HCT116 (cell line): ENCODE data around the gene ADAD2. TPM values are rescaled to one million over a fixed set of nuclear protein-coding genes. Genes with fewer than 3 reads are reported as not detected.

Experiments used
- ATAC-seq: fragments of 200-7000 bp; cut with Tn5 transposase; 2 replicates; pipeline ENCODE4 v1.9.1; 2020; ENCODE audit warnings: mild to moderate bottlenecking, moderate library complexity
- BruUV-seq: library from RNA; stranded (reverse); fragments of 400-500 nt; replicated peaks from 2 replicates; lab custom pipeline; 2021; lab: Mats Ljungman, UMichigan
- CTCF ChIA-PET: fragments of 300-600 bp; sonication (Branson Sonifier 250); formaldehyde crosslinking; loops from one replicate; lab custom pipeline; 2021; ENCODE audit warnings: antibody characterized with exemption; lab: Charles Lee
- POLR2A ChIA-PET: fragments of 300-600, 350-600 bp; sonication (Branson Sonifier 250); formaldehyde crosslinking; loops from one replicate; lab custom pipeline; 2021; ENCODE audit warnings: antibody characterized with exemption; lab: Charles Lee
- RAD21 ChIA-PET, 2 experiments: fragments of 300-600 bp; sonication (Branson Sonifier 250); formaldehyde crosslinking; loops; one replicate each; lab custom pipeline; 2023; ENCODE audit warnings: low total read pairs in 2 of 2; ENCODE audit not compliant: uncharacterized antibody in 2 of 2, unreplicated experiment in 2 of 2, low non-redundant PET in 1 of 2; lab: Charles Lee
- DNase-seq: peaks from one replicate; pipeline ENCODE4 v3.0.0-alpha.2; 2010; ENCODE audit warnings: low read depth, low spot score
- H2AFZ ChIP-seq: fragments of 200-600 bp; shearing (Covaris generic), sonication (generic); 2 replicates; pipeline ENCODE4 v1.6.1; 2017; ENCODE audit warnings: low read depth, mixed run types, mixed read lengths, antibody characterized with exemption, low read length; ENCODE audit not compliant: poor library complexity, severe bottlenecking
- H3K27ac ChIP-seq: 2 replicates; pipeline ENCODE4 v1.5.1; 2012; ENCODE audit warnings: low read depth, low read length
- H3K27me3 ChIP-seq: fragments of 200-600 bp; sonication (generic); 2 replicates; pipeline ENCODE4 v1.6.1; 2016; ENCODE audit warnings: mixed run types, low read length, mixed read lengths; ENCODE audit not compliant: insufficient read depth
- H3K36me3 ChIP-seq, 2 experiments: fragments of 200-500 bp in 1 of 2; fragments of 200-600 bp in 1 of 2; sonication (Bioruptor generic) in 1 of 2; sonication (generic) in 1 of 2; 2 replicates each; pipeline versions ENCODE4 v1.5.1 to v1.6.1; 2014 to 2016; ENCODE audit warnings: low read length in 2 of 2, inconsistent platforms in 1 of 2, mixed read lengths in 1 of 2, mixed run types in 1 of 2; ENCODE audit not compliant: insufficient read depth in 2 of 2, control insufficient read depth in 1 of 2
- H3K4me1 ChIP-seq, 2 experiments: fragments of 200-600 bp in 1 of 2; sonication (generic) in 1 of 2; 2 replicates each; pipeline versions ENCODE4 v1.5.1 to v1.6.1; 2012 to 2017; ENCODE audit warnings: low read length in 2 of 2, inconsistent platforms in 1 of 2, mild to moderate bottlenecking in 1 of 2, mixed read lengths in 1 of 2, mixed run types in 1 of 2, moderate library complexity in 1 of 2; ENCODE audit not compliant: insufficient read depth in 2 of 2, control insufficient read depth in 1 of 2
- H3K4me2 ChIP-seq: fragments of 200-600 bp; sonication (generic); 2 replicates; pipeline ENCODE4 v1.6.1; 2017; ENCODE audit warnings: mixed run types, low read length, mixed read lengths
- H3K4me3 ChIP-seq, 2 experiments: fragments of 200-600 bp in 1 of 2; sonication (generic) in 1 of 2; replicated peaks in 1 of 2; 2 replicates each; pipeline ENCODE4 v1.5.1; 2011 to 2016; ENCODE audit warnings: low read length in 2 of 2, control low read depth in 1 of 2, low read depth in 1 of 2, mild to moderate bottlenecking in 1 of 2, mixed read lengths in 1 of 2, mixed run types in 1 of 2
- H3K79me2 ChIP-seq: fragments of 200-600 bp; sonication (generic); 2 replicates; pipeline ENCODE4 v1.6.1; 2017; ENCODE audit warnings: mild to moderate bottlenecking, mixed run types, low read length, moderate library complexity, mixed read lengths; ENCODE audit not compliant: insufficient read depth
- H3K9ac ChIP-seq: fragments of 200-600 bp; sonication (generic); 2 replicates; pipeline ENCODE4 v1.6.1; 2016; ENCODE audit warnings: low read length, mixed read lengths
- H3K9me2 ChIP-seq: fragments of 200-600 bp; sonication (generic), shearing (Covaris generic); 2 replicates; pipeline ENCODE4 v1.6.1; 2017; ENCODE audit warnings: mixed run types, mild to moderate bottlenecking, moderate library complexity; ENCODE audit not compliant: insufficient read depth
- H3K9me3 ChIP-seq, 2 experiments: fragments of 200-500 bp in 1 of 2; fragments of 200-600 bp in 1 of 2; sonication (Bioruptor generic) in 1 of 2; sonication (generic) in 1 of 2; 2 replicates each; pipeline ENCODE4 v1.6.1; 2014 to 2017; ENCODE audit warnings: low read length in 2 of 2, mixed read lengths in 2 of 2, inconsistent platforms in 1 of 2, low read depth in 1 of 2, mild to moderate bottlenecking in 1 of 2, mixed run types in 1 of 2, moderate library complexity in 1 of 2; ENCODE audit not compliant: control insufficient read depth in 1 of 2, insufficient read depth in 1 of 2
- H4K20me1 ChIP-seq: fragments of 200-600 bp; sonication (generic), shearing (Covaris generic); 2 replicates; pipeline ENCODE4 v1.6.1; 2017; ENCODE audit warnings: mixed run types, mild to moderate bottlenecking, moderate library complexity; ENCODE audit not compliant: insufficient read depth
- CBX3 ChIP-seq: IDR thresholded peaks from 2 replicates; pipeline ENCODE4 v1.6.1; 2012; ENCODE audit warnings: low read depth
- CEBPB ChIP-seq: IDR thresholded peaks from 2 replicates; pipeline ENCODE4 v1.6.1; 2012; ENCODE audit warnings: low read depth
- CTCF ChIP-seq, 3 experiments: fragments of 200-600 bp in 1 of 3; sonication (generic) in 1 of 3; IDR thresholded peaks in 2 of 3; conservative IDR thresholded peaks in 1 of 3; 2 replicates each; pipeline ENCODE4 v1.5.1; 2012 to 2017; ENCODE audit warnings: low read depth in 2 of 3, low read length in 2 of 3, antibody characterized with exemption in 1 of 3, borderline replicate concordance in 1 of 3, control low read depth in 1 of 3, mild to moderate bottlenecking in 1 of 3, mixed read lengths in 1 of 3, mixed run types in 1 of 3, moderate library complexity in 1 of 3; ENCODE audit not compliant: insufficient read depth in 1 of 3
- EGR1 ChIP-seq: IDR thresholded peaks from 2 replicates; pipeline ENCODE4 v1.6.1; 2012; ENCODE audit warnings: low read depth
- FOSL1 ChIP-seq: IDR thresholded peaks from 2 replicates; pipeline ENCODE4 v1.6.1; 2012; ENCODE audit warnings: low read depth
- JUND ChIP-seq: IDR thresholded peaks from 2 replicates; pipeline ENCODE4 v1.6.1; 2012
- MAX ChIP-seq: IDR thresholded peaks from 2 replicates; pipeline ENCODE4 v1.6.1; 2012
- POLR2A ChIP-seq: IDR thresholded peaks from 2 replicates; pipeline ENCODE4 v1.7.0; 2011; ENCODE audit warnings: borderline replicate concordance; ENCODE audit not compliant: insufficient read depth, insufficient read length; ENCODE audit errors: extremely low read depth
- POLR2AphosphoS5 ChIP-seq: IDR thresholded peaks from 2 replicates; pipeline ENCODE4 v1.6.1; 2011; ENCODE audit warnings: mild to moderate bottlenecking, low read depth, low read length, moderate library complexity
- RAD21 ChIP-seq: IDR thresholded peaks from 2 replicates; pipeline ENCODE4 v1.6.1; 2012; ENCODE audit warnings: low read depth, mild to moderate bottlenecking
- SIN3A ChIP-seq: IDR thresholded peaks from 2 replicates; pipeline ENCODE4 v1.6.1; 2012; ENCODE audit warnings: low read depth
- SP1 ChIP-seq: IDR thresholded peaks from 2 replicates; pipeline ENCODE4 v1.6.1; 2012; ENCODE audit warnings: low read depth
- YY1 ChIP-seq: IDR thresholded peaks from 2 replicates; pipeline ENCODE4 v1.6.1; 2011; ENCODE audit warnings: low read length, low read depth, moderate library complexity, mild to moderate bottlenecking; ENCODE audit not compliant: insufficient replicate concordance; ENCODE audit errors: extremely low read depth
- ZNF274 ChIP-seq: fragments of 200-500 bp; sonication (Bioruptor generic); IDR thresholded peaks from 2 replicates; pipeline ENCODE4 v1.6.1; 2014; ENCODE audit warnings: mild to moderate bottlenecking, low read depth, low read length, inconsistent platforms
- intact Hi-C: fragments of 100-400 bp; cut with micrococcal nuclease; formaldehyde crosslinking; loops from 2 replicates; pipeline ENCODE4 v1.10.0; 2022
- total RNA-seq: library from RNA; stranded (reverse); gene quantifications from one replicate; pipeline ENCODE4 v1.2.1, GENCODE V29; 2021; ENCODE audit not compliant: unreplicated experiment

ADAD2 gene
- total RNA-seq, 1 experiment from 2014 or later = not detected

GRCh38 chr16:84186685-84187437, 4.1 kb upstream of the ADAD2 start, which contains the start of gene TAF1C:
Gene TAF1C, minus strand, starts transcription at chr16:84187057. Its CDS starts 2,069 bp downstream, at chr16:84184988.
- no peaks in the 10 kb centered on the region for H3K9me2 ChIP-seq
- ChIA-PET CTCF (interaction anchor here (0.6 to 1.8 kb wide), 45 partner anchors 9 to 782 kb away, joined by 3 to 23 read pairs (median 4); partner anchors contain the start of genes DNAAF1, HSDL1 and MBTPS1), RAD21 (interaction anchor here (0.6 to 1.2 kb wide), 8 partner anchors 41 to 104 kb away, joined by 3 to 5 read pairs (median 4); partner anchors contain the start of gene MBTPS1 (in 2 of the 2)), POLR2A (interaction anchor here (0.8 to 1.6 kb wide), 5 partner anchors 9 to 118 kb away, joined by 3 to 6 read pairs (median 4); partner anchors contain the start of gene MBTPS1)
- H3K79me2 ChIP-seq = peaks cover 46% of the 10 kb centered on the region
- ATAC-seq (peak; percentile 86), DNase-seq (peak; percentile 97)
- H3K27me3 ChIP-seq = no peaks in the 10 kb centered on the region
- TSS peak; percentile 68 for BruUV-seq
- peaks cover 9 to 14% of the 10 kb centered on the region in 2 experiments; a peak in 3 of 4 replicates for H3K4me1 ChIP-seq
- peak within 1 kb of the TSS; percentile 83 for H3K4me2 ChIP-seq
- peak within 1 kb of the TSS; percentile 87 for H3K9ac ChIP-seq
- H4K20me1 ChIP-seq = no peaks in the 10 kb centered on the region
- TF ChIP-seq POLR2AphosphoS5 (peak; percentile 98), POLR2A (peak; percentile 67), YY1 (peak; percentile 68), SIN3A (no peak; the same call in none of the 2 replicates), ZNF274 (no peak), SP1 (no peak), EGR1 (peak; percentile 98), CEBPB (no peak), RAD21 (peak; percentile 99), MAX (peak; percentile 93), CBX3 (no peak; the same call in 1 of the 2 replicates), FOSL1 (no peak), JUND (no peak), CTCF (IDR thresholded peaks at IDR 0.05 in 2 of 3, conservative IDR thresholded peaks at IDR 0.05 in 1 of 3; ENCODE audit: borderline replicate concordance in 1 of 3, insufficient read depth in 1 of 3, low read depth in 2 of 3, low read length in 2 of 3) (peak; percentile 96 to 100 (median 99))
- H2AFZ ChIP-seq = peak within 1 kb of the TSS; percentile 99
- H3K9me3 ChIP-seq = no peaks in the 10 kb centered on the region
- intact Hi-C loops = loop anchor here (1.0 to 10.0 kb wide), 4 partner anchors 42 to 298 kb away; partner anchors contain the start of genes DNAAF1 and HSDL1
- peak within 1 kb of the TSS; percentile 87 to 100 for H3K4me3 ChIP-seq
- peaks cover 14 to 33% of the 10 kb centered on the region in 2 experiments; a peak in 3 of 4 replicates for H3K36me3 ChIP-seq
- peak within 1 kb of the TSS; percentile 49 for H3K27ac ChIP-seq
